ENCODE measurements around the gene PRPSAP2. TPM values are rescaled to one million over a fixed set of nuclear protein-coding genes. Genes with fewer than 3 reads are reported as not detected.

Gene PRPSAP2
- polyA plus RNA-seq, 1 donor (not counting 4 experiments of a cell fraction or from before 2014, with no cell fraction given) = 39.1 TPM

- Histone ChIP-seq H3K9me3 (ENCODE audit: control insufficient read depth, low read depth, low read length) (no peaks in the 10 kb centered on the region), H2AFZ (ENCODE audit: control insufficient read depth, low read length) (no peak overlapping the region), H3K4me2 (ENCODE audit: control insufficient read depth, extremely low read depth, insufficient read depth, low read depth, low read length) (peak overlapping the region; percentile 25), H3K9ac (ENCODE audit: control insufficient read depth, extremely low read depth, insufficient read depth, low read length) (peak overlapping the region; percentile 54), H3K79me2 (ENCODE audit: control insufficient read depth, insufficient read depth, low read length) (peaks cover 12% of the 10 kb centered on the region), H3K4me1 (ENCODE audit: control insufficient read depth, extremely low read depth, insufficient read depth, low read length) (peaks cover 41% of the 10 kb centered on the region), H3K9me1 (ENCODE audit: control insufficient read depth, extremely low read depth, insufficient read depth, low read length) (peaks cover 16% of the 10 kb centered on the region), H3K36me3 (ENCODE audit: control insufficient read depth in 2 of 2, extremely low read depth in 1 of 2, insufficient read depth in 2 of 2, low read length in 2 of 2) (peaks cover 18 to 42% of the 10 kb centered on the region in 2 experiments), H3K27ac (ENCODE audit: control insufficient read depth, insufficient read depth, low read length) (peak overlapping the region; percentile 63), H3K4me3 (ENCODE audit: control insufficient read depth in 2 of 3, extremely low read depth in 1 of 3, insufficient read depth in 2 of 3, low read depth in 1 of 3, low read length in 3 of 3) (no peak overlapping the region), H3K27me3 (ENCODE audit: control insufficient read depth, extremely low read depth, insufficient read depth, low read length) (no peaks in the 10 kb centered on the region), H4K20me1 (ENCODE audit: control insufficient read depth, extremely low read depth, insufficient read depth, low read length) (peaks cover 3% of the 10 kb centered on the region)
- dilution Hi-C loops (cut with MboI; ENCODE audit: extremely low pct_ligation_motif_present, low sequenced_read_pairs) = no loop called here
- DNase-seq (ENCODE audit: low read depth, low spot score) (no peak), FAIRE-seq (peak; percentile 85)
- TF ChIP-seq EZH2 (IDR thresholded peaks at IDR 0.05; ENCODE audit: low read length) = no peak
- no peak for TF ChIP-seq CTCF (optimal IDR thresholded peaks at IDR 0.05 in 1 of 3, IDR thresholded peaks at IDR 0.05 in 1 of 3, conservative IDR thresholded peaks at IDR 0.05 in 1 of 3; ENCODE audit: extremely low read depth in 1 of 3, insufficient read depth in 2 of 3, low read length in 3 of 3)
These were observed 111.3 kb downstream of the PRPSAP2 start for GRCh38 chr17:18968945-18969887.

DNA sequence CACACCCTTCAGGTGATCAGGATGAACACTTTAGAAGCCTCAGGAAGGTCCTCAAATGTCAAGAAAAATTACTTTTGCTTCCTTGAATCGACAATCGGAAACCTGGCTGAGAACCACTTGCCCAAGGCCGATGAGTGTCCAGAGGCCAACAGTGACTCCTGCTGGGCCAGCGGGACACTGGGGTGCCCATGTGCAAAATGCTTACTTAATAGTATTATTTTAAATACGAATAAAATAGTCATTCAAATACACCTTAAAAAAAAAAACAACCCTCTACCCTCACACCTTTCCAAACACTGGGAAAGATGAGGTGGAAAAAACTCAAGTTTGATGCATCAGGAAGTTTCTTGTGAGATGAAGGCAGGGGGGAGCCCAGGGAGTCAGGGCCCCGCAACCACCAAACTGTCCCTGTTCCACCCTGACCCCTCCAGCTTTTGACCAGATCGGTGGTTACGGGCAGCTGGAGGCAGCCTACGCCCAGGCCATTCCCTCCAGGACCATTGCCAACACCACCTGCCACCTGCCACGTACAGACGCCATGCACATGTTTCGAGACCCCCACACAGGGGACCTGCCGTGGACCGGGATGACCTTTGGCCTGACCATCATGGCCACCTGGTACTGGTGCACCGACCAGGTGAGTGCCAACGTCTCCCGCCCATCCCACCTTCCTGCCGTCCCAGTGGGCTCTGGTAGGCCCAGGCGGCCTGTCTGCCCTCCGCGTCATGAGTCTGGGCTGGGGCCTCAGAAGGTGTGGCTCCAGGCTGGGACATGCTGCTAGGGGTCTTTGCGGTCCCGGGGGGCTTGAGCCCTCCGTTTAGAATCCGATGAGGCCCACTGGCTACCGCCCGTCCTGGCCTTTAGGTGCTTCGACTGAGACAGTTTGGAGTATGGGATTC is 112.9 kb downstream of the PRPSAP2 start:
- Histone ChIP-seq H3K27me3 (ENCODE audit: control insufficient read depth, extremely low read depth, insufficient read depth, low read length) (no peaks in the 10 kb centered on the region), H3K27ac (ENCODE audit: control insufficient read depth, insufficient read depth, low read length) (no peak overlapping the region), H3K9me1 (ENCODE audit: control insufficient read depth, extremely low read depth, insufficient read depth, low read length) (peaks cover 16% of the 10 kb centered on the region), H3K4me2 (ENCODE audit: control insufficient read depth, extremely low read depth, insufficient read depth, low read depth, low read length) (no peak overlapping the region), H3K36me3 (ENCODE audit: control insufficient read depth in 2 of 2, extremely low read depth in 1 of 2, insufficient read depth in 2 of 2, low read length in 2 of 2) (peaks cover 21 to 48% of the 10 kb centered on the region in 2 experiments), H4K20me1 (ENCODE audit: control insufficient read depth, extremely low read depth, insufficient read depth, low read length) (peaks cover 12% of the 10 kb centered on the region), H3K79me2 (ENCODE audit: control insufficient read depth, insufficient read depth, low read length) (peaks cover 16% of the 10 kb centered on the region), H3K9me3 (ENCODE audit: control insufficient read depth, low read depth, low read length) (no peaks in the 10 kb centered on the region), H3K4me1 (ENCODE audit: control insufficient read depth, extremely low read depth, insufficient read depth, low read length) (peaks cover 48% of the 10 kb centered on the region), H3K4me3 (ENCODE audit: control insufficient read depth in 2 of 3, extremely low read depth in 1 of 3, insufficient read depth in 2 of 3, low read depth in 1 of 3, low read length in 3 of 3) (no peak overlapping the region), H2AFZ (ENCODE audit: control insufficient read depth, low read length) (no peak overlapping the region), H3K9ac (ENCODE audit: control insufficient read depth, extremely low read depth, insufficient read depth, low read length) (no peak overlapping the region)
- dilution Hi-C loops (cut with MboI; ENCODE audit: extremely low pct_ligation_motif_present, low sequenced_read_pairs) = no loop called here
- FAIRE-seq = no peak
- TF ChIP-seq EZH2 (IDR thresholded peaks at IDR 0.05; ENCODE audit: low read length) (no peak), CTCF (optimal IDR thresholded peaks at IDR 0.05 in 1 of 3, IDR thresholded peaks at IDR 0.05 in 1 of 3, conservative IDR thresholded peaks at IDR 0.05 in 1 of 3; ENCODE audit: extremely low read depth in 1 of 3, insufficient read depth in 2 of 3, low read length in 3 of 3) (peak; percentile 27 to 40 (median 35))
- no peak for DNase-seq (ENCODE audit: low read depth, low spot score)
